Stimulated activated naive CD4-positive, alpha-beta T cell treated with Interleukin-2 at 50 U/mL for 16 hours (primary cell): ENCODE data around the gene PDE1C.

Experiments used
- DNase-seq: peaks from one replicate; lab custom pipeline; 2025; lab: John Stamatoyannopoulos, UW

Gene PDE1C

DNA sequence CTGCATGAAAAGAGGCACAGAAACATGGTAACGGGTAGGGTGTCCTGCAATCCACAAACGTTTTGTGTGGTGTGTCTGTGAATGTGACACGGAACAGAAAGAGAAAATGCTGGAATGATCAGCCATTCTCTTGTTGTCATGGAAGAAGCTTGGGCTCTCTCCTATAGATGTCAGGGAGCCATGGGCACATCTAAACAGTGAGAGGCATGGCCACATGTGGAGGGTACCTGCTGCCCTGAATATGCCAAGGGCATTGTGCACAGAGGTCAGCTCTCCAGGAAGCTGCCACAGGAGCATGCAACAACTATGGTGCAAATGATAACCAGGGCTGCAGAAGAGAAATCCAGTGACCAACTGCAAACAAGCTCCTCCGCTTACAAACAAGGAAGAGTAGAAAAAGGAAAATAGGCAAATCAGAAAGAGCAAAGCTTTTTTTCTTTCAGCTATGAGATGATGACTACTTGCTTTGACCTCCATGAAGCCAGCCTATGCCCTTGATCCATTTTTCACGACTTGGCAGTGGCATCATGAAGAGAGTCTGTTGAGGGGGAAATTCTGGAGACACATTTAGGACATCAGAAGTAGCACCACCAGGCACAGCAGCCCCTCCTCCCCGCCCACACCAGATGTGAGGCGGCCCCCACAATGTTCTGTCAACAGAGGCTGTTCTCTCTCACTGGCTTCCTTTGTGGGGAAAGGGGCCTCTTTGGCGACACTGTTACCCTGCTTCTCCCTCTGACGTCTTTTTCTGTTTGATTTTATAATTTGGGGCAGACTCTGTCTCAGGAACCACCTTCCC is 4.8 kb upstream of the PDE1C start:
- DNase-seq = no peak

DNA sequence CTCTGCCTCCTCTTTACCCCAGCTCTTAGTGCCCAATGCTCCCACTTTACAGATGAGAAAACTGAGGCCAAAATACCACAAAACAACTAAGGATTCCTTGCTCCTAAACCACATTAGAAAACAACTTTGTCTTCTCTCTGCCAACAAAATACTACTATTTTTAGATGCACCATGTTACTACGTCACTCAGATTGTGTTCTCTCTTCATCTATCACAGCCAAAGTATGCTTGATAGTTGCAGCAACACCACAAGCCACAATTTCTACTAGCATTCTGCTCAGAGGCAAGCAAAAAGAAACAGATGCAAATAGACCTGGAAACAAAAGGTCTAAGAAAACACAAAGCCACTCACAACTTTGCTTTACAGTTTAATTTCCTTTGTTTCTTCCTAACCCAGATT is 3.3 kb upstream of the PDE1C start:
- no peak for DNase-seq

DNA sequence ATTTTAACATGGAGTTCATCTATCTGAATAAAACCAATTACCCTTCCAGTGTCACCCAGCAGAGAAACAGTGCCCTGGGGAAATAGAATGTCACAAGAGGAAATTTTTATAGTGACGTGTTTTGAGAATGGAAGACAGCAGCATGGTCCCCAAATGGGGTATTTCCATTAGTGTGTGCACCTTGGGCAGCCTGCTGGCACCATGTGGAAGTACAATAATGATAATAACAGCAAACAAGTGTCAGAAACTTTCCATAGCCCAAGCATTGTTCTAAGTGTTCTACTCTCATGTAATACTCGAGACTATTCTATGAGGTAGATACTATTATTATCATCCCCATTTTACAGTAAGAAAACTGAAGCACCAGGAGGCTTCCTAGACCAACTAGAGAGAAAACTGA is 2.2 kb upstream of the PDE1C start:
- no peak for DNase-seq

DNA sequence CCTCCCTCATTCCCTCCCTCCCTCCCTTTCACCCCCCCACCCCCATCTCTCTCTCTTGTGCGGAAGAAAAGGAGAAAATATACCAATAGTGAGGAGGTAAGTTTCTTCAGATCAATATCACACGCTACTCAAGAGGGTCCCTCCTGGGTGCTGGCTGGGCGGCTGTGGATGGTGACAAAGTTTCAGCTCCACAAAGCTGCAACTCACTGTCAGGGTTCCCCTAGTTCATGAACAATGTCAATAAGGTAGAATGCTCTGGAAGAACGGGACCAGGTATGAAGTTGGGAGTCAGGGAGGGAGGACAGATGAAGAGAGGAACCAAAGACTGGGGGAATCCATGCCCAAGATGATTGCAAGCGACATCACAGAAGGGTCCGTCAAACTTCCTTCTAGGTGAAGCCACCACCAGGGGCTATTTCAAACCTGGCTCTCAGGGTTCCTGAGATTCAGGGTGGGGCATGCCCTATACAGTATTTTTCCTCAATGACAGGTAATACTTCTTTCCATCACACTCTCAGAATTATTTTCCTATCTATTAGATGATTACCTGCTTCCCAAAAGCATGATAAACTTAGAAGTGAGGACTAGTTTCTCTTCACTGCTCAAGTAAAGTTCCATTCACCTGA is 1.4 kb upstream of the PDE1C start:
- DNase-seq = no peak

DNA sequence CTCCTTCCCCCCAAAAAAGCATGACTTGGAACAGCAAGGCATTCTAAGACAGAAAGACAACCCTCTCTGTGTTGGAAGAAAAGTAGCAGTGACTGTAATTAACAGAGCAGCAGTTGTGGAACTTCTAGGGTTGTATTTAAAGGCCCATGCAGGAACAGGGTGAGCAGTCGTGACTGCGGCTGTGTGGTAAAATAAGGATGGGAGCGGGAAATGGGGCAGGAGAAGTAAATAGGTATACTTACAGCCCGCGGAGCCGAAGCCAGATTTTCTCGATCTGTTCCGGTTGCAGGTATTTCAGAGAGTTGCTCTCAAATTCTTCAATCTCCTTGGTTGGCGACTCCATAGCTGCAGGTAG is 179 bp downstream of the PDE1C start:
- DNase-seq = no peak

DNA sequence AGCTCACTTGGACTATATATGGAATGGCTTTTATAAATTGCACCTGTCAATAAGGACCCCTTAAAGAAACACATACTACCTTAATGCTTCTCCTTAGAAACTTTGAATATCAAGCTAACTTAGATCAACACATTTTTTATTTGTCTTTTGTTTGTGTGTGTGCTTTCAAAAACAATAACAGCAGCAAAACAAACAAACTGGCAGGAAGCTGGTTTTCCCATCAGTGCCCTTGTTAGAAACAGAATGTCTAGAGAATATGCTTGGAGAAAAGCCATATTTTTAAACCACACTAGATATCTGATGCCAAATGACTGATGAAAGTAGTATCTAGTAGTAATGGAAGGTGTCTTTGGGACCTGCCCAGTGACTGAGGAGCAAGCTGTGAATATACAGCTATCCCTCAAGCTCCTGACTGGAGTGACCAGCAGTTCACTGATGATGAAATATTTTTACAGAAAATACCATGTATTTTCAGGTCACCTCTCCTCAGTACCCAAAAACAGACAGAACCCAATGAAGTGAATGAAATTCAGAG is 1.0 kb downstream of the PDE1C start:
- no peak for DNase-seq

DNA sequence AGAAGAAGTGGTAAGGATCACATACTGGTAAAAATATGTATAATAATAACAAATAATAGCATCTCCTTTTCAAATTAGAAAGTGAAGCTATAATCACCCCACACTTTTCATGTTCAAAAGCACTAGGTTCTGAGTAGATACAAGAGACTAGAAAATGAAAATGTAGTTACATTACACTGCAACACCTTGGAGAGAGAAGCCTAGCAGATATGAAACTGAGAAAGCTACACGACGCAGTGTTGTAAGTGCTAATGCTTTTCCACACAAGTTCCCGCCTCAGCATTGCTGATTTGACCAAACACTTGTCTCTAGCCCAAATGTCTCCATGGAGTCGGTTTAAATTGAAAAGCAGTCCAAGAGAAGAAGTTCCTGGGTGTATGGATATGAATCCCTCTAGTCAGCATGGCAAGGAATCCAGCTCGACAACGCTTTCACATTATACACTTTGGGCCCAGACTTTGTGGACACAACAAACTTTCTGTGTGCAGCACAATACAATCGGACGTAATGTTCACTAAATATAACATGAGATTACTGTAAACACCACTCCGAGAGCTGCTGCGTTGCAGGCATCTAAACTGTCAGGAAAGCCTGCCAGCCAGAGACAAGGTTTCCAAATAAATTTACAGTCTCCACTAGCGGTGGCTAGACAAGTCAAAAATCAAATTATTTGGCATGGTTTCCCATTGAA is 1.7 kb downstream of the PDE1C start:
- no peak for DNase-seq

DNA sequence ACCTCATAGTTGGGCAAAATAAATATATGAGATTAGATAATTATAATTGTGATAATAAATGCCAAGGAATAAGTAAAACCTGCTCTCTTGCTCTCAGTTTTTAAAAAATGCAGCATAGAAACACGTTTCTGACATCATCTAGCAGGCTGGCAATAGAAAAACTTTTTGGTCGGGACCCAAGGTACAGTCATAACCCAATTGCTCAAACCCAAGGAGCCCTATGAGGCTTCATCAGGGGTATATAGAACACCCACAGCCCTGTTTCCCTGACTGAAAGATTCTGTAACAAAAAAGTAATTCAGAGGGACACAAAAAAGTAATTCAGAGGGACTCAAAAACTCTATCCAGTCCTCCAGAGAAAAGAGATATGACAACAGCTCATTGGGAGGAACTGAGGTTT is 3.8 kb downstream of the PDE1C start:
- DNase-seq = no peak

DNA sequence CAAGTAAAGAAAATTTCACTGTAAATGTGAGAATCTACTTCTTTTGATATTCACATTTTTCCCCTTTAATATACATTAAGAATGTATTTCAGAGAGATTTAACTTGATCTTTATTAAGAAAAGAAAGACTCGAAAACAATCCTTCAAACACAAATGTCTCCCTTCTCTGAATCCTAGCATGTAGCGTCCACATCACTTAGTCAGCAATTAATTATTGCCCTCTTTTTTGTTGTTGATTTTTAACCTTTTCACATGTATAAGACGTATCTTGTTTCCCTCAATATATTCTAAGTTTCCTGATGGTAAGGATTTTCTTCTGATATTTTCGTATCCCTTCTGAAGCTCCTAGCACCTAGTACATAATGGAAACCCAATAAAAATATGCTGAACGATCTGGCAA is 6.6 kb downstream of the PDE1C start:
- DNase-seq = no peak

DNA sequence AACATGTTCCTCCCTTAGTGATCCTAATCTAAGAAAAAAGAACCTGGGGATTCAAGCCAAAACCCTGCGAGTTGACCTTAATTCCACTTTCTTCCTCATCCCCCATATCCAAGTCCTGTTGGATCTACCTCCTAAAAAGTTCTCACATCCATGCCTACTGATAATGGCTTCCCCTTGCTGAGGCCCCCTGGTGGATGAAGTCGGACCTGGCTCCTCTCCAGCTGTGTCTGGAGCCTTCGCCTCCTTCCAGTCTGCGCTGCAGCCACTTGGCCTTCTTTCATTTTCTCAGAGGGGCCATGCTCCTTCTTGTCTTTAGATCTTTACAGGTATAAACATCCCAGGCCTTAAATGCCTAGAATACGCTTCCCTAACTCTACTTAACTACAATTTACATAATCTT is 8.1 kb downstream of the PDE1C start:
- DNase-seq = no peak

DNA sequence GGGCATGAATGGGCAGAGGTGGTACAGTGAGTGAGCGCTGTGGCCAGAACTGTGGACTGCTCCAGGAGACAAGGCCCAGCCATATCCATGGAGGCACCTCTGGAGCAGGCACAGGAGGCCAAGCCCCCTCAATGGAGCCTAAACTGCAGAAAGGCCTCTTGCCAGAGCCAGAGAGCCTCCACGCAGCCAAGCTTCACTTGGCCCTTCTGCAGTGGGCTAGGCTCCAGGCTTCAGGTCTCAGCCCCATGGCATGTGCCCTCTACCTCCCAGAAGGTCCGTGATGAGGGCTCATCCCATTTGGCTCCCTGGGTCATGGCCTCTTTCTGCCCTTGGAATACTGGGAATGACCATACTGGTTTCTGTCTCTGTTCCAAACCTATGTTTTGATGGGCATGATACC is 8.9 kb downstream of the PDE1C start:
- DNase-seq = no peak

DNA sequence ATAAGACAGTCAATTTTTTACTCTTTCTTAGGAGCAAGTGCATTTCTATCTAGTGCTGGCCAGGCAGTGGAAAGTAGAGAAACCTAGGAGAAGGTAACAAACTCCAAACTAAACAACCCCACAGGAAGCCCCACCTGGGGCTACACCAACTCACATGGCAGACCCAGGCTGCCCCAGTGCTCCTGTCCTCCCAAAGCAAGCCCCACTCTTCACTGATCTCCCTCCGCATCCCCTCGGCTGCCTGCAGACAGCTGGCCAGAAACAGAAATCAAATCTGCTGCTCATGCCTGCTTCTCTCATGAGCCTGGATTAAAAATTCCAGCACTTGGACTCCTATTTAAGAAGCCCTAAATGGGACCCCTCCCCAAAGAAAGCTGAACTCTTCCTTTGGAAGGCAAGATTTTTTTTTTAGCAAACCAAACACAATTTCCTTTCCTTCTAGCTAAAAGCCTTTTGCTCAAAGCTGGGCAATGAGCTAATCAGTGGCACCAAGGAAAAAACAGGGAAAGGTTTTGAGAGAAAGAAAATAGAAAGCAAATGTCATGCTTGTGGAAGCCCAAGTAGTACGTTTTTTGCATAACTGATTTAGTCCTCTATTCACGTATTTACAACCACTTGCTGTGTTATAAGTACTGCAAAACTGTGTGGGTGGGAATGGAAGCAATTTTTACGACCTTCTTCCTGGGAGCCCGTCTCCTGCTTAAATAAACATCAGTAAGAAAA is 10.8 kb downstream of the PDE1C start:
- no peak for DNase-seq

DNA sequence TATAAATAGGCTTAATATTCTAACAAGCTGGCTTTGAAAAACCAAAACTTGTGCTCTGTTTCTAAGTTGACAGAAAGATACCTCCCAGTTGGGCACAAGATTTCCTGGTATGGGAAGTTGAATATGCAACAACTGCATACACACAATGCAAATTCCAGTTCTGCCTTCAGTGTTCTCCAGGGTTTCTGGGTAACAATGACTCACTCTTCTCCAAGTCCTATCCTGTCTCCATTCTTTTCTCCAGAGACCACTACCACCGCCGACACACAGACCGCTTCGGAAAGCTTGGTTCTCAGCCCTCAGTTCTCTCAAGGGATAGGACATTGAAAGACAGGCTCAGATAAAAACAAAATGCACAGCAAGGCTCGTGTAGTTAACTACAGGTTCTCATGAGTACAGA is 12.2 kb downstream of the PDE1C start:
- DNase-seq = no peak

DNA sequence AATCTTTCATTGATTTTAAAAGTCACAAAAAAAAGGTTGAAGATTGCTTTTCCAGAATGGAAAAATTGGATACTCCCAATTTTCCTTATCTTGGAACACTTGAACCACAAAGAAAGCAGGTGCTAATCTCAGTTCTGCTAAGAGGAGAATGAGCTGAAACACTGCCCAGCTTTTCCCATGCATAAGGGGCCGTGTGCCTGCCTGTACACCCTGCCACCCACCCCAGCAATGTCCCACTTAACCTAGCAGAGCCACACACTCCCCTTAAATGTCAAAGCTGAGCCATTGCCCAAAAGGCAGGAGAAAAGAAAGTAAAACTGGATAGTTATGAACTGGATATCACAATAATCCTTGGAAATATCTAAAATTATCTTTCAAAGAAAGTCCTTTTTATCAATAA is 13.4 kb downstream of the PDE1C start:
- no peak for DNase-seq

DNA sequence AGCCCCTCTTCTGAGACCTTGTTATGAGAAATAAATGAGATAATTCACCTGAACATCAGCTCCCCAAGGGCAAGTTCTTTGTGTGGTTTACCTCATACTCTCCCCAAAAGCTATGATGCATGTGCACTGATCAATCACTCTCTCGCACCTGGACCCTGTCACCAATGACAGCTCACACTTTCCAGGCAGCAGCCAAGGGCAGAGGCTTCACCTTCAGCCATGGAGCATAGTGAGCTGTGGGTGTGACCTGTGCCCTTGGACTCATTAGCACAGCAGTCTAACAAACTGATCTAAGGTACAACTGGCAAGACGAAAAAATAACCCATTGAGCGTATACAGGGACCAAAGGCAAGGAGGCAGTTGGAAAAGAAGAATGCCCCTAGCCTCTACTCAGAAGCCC is 17.0 kb downstream of the PDE1C start:
- DNase-seq = no peak

DNA sequence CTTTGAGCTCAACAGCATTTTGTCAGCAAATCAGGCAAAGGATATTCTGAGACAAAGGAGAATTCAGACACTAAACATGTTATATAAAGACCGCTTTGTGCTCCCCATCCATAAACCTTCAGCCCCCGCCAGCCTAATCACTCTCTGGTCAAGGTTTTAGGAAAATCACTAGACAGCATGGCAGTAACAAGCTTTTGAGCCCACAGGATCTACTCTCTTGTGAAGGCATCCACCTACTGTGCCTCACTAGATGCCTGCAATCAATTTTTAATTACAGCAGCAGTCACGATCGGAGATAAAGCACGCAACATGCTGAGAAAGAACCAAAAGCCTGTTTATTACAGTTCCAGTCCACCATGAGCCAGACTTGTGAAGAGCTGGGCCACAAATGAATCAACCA is 19.1 kb downstream of the PDE1C start:
- no peak for DNase-seq

DNA sequence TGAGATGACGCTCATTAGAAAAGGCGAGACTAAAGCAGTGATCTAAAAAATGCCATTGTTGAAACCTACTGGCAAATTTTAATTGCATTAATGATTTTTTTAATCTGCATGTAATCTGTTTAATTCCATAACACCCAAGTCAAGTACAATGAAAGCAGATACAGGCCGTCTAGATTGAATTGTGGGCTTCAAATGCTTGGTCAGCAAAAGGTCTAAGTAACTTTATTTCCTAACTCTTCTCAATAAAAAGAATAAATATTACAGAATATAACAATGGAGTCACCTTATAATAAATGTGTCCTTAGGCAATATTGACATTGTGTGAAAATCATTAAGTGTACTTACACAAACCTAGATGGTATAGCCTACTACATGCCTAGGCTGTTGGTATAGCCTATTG is 20.6 kb downstream of the PDE1C start:
- DNase-seq = no peak

DNA sequence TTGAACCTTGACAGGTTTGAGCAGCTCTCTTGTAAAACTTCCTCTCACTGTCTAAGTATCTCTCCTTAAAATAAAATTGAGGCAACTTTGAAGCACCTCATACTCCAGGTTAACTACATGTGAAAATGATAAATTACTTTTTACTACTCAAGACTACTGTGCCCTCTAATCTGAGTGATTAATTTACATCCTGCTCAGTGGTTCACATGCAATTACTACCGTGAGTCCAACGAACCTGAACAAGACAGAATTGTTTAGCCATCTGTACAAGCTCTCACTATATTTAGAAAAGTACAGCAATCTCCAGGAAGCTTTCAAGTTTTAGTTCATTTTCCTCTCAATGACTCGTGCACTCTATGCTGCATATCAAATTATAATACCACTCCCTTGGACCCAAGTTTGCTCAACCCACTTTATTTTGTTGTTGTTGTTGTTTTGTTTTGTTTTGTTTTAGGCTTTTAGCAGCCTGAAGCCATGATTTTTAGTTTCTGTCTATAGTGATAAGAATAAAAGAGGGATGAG is 21.2 kb downstream of the PDE1C start:
- no peak for DNase-seq

DNA sequence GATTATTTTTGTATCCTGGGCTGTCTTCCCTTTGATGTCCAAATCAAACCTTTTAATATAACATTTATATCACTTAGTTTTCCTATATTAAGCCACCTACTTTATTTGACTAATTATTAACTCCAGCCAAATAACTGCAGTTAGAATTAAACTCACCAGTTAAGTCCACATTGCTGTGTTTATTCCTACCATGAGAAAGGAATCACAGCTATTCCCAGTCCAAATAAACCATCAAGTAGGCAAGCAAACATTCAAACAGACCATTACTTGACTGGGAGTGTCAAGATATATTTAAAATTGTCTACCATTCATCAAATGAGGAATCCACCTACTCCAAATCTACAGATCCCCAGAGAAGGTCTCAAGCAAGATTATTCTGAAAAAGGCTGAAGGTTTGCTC is 22.4 kb downstream of the PDE1C start:
- no peak for DNase-seq

DNA sequence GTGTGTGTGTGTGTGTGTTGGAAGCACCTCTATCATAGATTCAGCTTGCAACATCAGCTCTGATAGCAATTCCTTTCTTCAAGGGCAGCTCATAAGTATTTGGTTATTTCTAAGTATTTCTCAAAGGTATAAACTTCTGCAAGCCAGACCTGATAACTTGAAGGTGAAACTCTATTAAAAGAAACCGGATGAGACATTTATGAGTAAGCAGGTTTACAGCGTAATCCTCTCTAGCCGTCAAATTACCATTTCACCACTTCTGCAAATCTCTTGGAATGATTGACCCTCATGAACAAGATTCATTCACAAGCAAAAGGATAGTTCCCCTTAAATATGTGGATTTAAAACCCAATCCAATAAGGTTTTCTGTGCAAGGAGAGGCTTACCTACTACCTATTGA is 23.1 kb downstream of the PDE1C start:
- DNase-seq = no peak

DNA sequence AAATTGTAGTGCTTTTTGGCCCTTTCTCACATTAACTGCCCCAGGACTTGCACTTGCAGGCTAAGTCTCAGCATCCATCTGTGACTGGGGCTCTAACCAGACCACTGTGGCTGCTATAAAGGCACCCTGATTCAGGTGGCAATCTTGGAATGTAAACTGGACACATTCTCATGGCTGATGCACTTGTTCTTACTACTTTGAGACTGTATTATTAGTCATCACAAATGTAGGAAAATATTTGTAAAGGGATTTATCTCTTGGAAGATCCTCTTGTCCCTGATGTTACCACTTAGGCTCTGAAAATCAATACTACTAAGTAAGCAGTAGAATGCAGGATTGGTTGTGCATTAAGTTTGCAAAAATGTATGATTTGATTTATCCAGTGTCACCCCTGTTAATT is 25.0 kb downstream of the PDE1C start:
- no peak for DNase-seq

DNA sequence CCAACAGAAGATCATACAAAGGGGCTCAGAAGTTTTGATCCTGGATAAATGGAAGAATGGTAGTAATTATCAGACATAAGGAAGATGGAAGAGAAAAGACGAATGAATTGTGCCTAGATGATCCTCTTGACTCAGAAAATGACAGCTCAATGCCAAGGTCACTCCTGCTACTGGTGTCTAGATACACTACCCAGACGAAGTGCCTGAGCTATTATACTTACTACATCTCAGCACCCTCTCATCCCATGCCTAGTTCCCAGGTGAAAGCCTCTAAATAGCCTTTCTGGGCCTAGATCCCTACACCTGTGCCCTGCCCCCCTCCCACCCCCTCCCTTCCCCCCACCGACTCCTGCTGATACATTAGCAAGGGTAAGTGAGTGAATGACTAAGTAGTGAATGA is 25.5 kb downstream of the PDE1C start:
- DNase-seq = no peak
